Astrocyte (in vitro differentiated cells and primary cell): ENCODE data around the gene TAF1B. TPM values are rescaled to one million over a fixed set of nuclear protein-coding genes. Genes with fewer than 3 reads are reported as not detected.

ENCODE experiments used
- DNase-seq: peaks from one replicate; pipeline ENCODE4 v3.0.0-alpha.2; 2010; ENCODE audit warnings: low read depth
- FAIRE-seq: peaks from 2 replicates; lab custom pipeline; 2011; peaks lifted over from hg19 to GRCh38; lab: Jason Lieb, UNC
- H2AFZ ChIP-seq: 2 replicates; pipeline ENCODE4 v1.6.0; 2012; ENCODE audit warnings: low read depth, low read length, inconsistent platforms
- H3K27ac ChIP-seq: 2 replicates; pipeline ENCODE4 v1.5.1; 2011; ENCODE audit warnings: low read depth, low read length, inconsistent platforms
- H3K27me3 ChIP-seq: 2 replicates; pipeline ENCODE4 v1.6.0; 2011; ENCODE audit warnings: low read length, inconsistent platforms; ENCODE audit not compliant: insufficient read depth
- H3K36me3 ChIP-seq: 2 replicates; pipeline ENCODE4 v1.5.1; 2011; ENCODE audit warnings: low read length, inconsistent platforms; ENCODE audit not compliant: insufficient read depth
- H3K4me1 ChIP-seq: 2 replicates; pipeline ENCODE4 v1.5.1; 2011; ENCODE audit warnings: low read length, inconsistent platforms; ENCODE audit not compliant: insufficient read depth
- H3K4me2 ChIP-seq: 2 replicates; pipeline ENCODE4 v1.6.0; 2012; ENCODE audit warnings: low read length, inconsistent platforms
- H3K4me3 ChIP-seq: 2 replicates; pipeline ENCODE4 v1.5.1; 2011; ENCODE audit warnings: low read depth, mild to moderate bottlenecking, low read length, inconsistent platforms; ENCODE audit not compliant: insufficient read depth
- H3K79me2 ChIP-seq: 2 replicates; pipeline ENCODE4 v1.6.0; 2012; ENCODE audit warnings: mild to moderate bottlenecking, low read length, inconsistent platforms; ENCODE audit not compliant: insufficient read depth
- H3K9ac ChIP-seq: 2 replicates; pipeline ENCODE4 v1.6.0; 2012; ENCODE audit warnings: mild to moderate bottlenecking, low read length, inconsistent platforms
- H3K9me3 ChIP-seq: 2 replicates; pipeline ENCODE4 v1.5.1; 2012; ENCODE audit warnings: low read depth, mild to moderate bottlenecking, low read length, inconsistent platforms; ENCODE audit not compliant: insufficient read depth
- H4K20me1 ChIP-seq: 2 replicates; pipeline ENCODE4 v1.6.0; 2012; ENCODE audit warnings: low read length, inconsistent platforms; ENCODE audit not compliant: insufficient read depth
- H3K27ac Mint-ChIP-seq: one replicate; pipeline ENCODE4 v1.8.0; 2021; ENCODE audit warnings: mild to moderate bottlenecking, mixed read lengths; ENCODE audit not compliant: unreplicated experiment
- H3K27me3 Mint-ChIP-seq: one replicate; pipeline ENCODE4 v1.8.0; 2021; ENCODE audit warnings: low read depth, mixed read lengths; ENCODE audit not compliant: unreplicated experiment
- H3K36me3 Mint-ChIP-seq: one replicate; pipeline ENCODE4 v1.8.0; 2021; ENCODE audit warnings: low read depth, mixed read lengths; ENCODE audit not compliant: unreplicated experiment
- H3K4me1 Mint-ChIP-seq: one replicate; pipeline ENCODE4 v1.8.0; 2021; ENCODE audit warnings: low read depth, mixed read lengths; ENCODE audit not compliant: unreplicated experiment
- H3K4me3 Mint-ChIP-seq: one replicate; pipeline ENCODE4 v1.8.0; 2021; ENCODE audit warnings: mild to moderate bottlenecking, moderate library complexity, mixed read lengths; ENCODE audit not compliant: unreplicated experiment
- H3K9me3 Mint-ChIP-seq: one replicate; pipeline ENCODE4 v1.8.0; 2021; ENCODE audit warnings: mild to moderate bottlenecking, mixed read lengths; ENCODE audit not compliant: unreplicated experiment
- CTCF ChIP-seq: IDR thresholded peaks from 2 replicates; pipeline ENCODE4 v1.5.1; 2011; ENCODE audit warnings: low read depth, mild to moderate bottlenecking, inconsistent platforms, low read length, moderate library complexity; ENCODE audit not compliant: insufficient read depth
- EZH2 ChIP-seq: IDR thresholded peaks from 2 replicates; pipeline ENCODE4 v1.6.1; 2012; ENCODE audit warnings: mild to moderate bottlenecking, low read length, inconsistent platforms; ENCODE audit not compliant: insufficient read depth
- total RNA-seq: library from RNA; stranded (reverse); gene quantifications from 2 replicates; pipeline ENCODE4 v1.2.1, GENCODE V29; 2021

TAF1B gene
- total RNA-seq, 1 donor from 2014 or later: 14.5 TPM

GRCh38 chr2:9807555-9808305, 35.5 kb upstream of the TAF1B start:
- H3K27ac ChIP-seq: no peak overlapping the region
- no peak overlapping the region for H3K9ac ChIP-seq
- H3K36me3 ChIP-seq: no peaks in the 10 kb centered on the region
- DNase-seq (no peak), FAIRE-seq (no peak)
- H3K9me3 Mint-ChIP-seq: peaks cover 4% of the 10 kb centered on the region
- no peaks in the 10 kb centered on the region for H4K20me1 ChIP-seq
- no peaks in the 10 kb centered on the region for H3K9me3 ChIP-seq
- no peak for TF ChIP-seq EZH2
- TF ChIP-seq CTCF: no peak
- H3K36me3 Mint-ChIP-seq: peaks cover 2% of the 10 kb centered on the region
- H3K4me2 ChIP-seq: no peak overlapping the region
- peaks cover 4% of the 10 kb centered on the region for H3K4me1 ChIP-seq
- H2AFZ ChIP-seq: no peak overlapping the region
- H3K4me3 Mint-ChIP-seq: no peak overlapping the region
- peaks cover 5% of the 10 kb centered on the region for H3K4me1 Mint-ChIP-seq
- H3K27ac Mint-ChIP-seq: no peak overlapping the region
- H3K79me2 ChIP-seq: no peaks in the 10 kb centered on the region
- H3K27me3 ChIP-seq: no peaks in the 10 kb centered on the region
- no peak overlapping the region for H3K4me3 ChIP-seq
- H3K27me3 Mint-ChIP-seq: peaks cover 27% of the 10 kb centered on the region

- H3K9me3 ChIP-seq: no peaks in the 10 kb centered on the region
- no peak overlapping the region for H2AFZ ChIP-seq
- DNase-seq: no peak
- H3K4me3 ChIP-seq: no peak overlapping the region
- H3K36me3 Mint-ChIP-seq: peaks cover 2% of the 10 kb centered on the region
- FAIRE-seq: no peak
- H3K9me3 Mint-ChIP-seq: peaks cover 5% of the 10 kb centered on the region
- peaks cover 5% of the 10 kb centered on the region for H3K4me1 Mint-ChIP-seq
- no peaks in the 10 kb centered on the region for H4K20me1 ChIP-seq
- no peak for TF ChIP-seq CTCF
- no peak for TF ChIP-seq EZH2
- H3K27ac Mint-ChIP-seq: no peak overlapping the region
- H3K27me3 Mint-ChIP-seq: peaks cover 30% of the 10 kb centered on the region
- no peak overlapping the region for H3K9ac ChIP-seq
- no peak overlapping the region for H3K4me3 Mint-ChIP-seq
- H3K27me3 ChIP-seq: no peaks in the 10 kb centered on the region
- H3K4me2 ChIP-seq: no peak overlapping the region
- H3K4me1 ChIP-seq: no peaks in the 10 kb centered on the region
- H3K27ac ChIP-seq: no peak overlapping the region
- no peaks in the 10 kb centered on the region for H3K36me3 ChIP-seq
- H3K79me2 ChIP-seq: no peaks in the 10 kb centered on the region
These were observed 34.8 kb upstream of the TAF1B start for GRCh38 chr2:9808334-9809063.

GRCh38 chr2:9809064-9809356, 34.3 kb upstream of the TAF1B start:
- no peak overlapping the region for H3K4me3 Mint-ChIP-seq
- H3K9me3 Mint-ChIP-seq: peaks cover 5% of the 10 kb centered on the region
- H3K27ac ChIP-seq: no peak overlapping the region
- H3K27me3 ChIP-seq: no peaks in the 10 kb centered on the region
- H3K4me2 ChIP-seq: no peak overlapping the region
- H4K20me1 ChIP-seq: no peaks in the 10 kb centered on the region
- peaks cover 5% of the 10 kb centered on the region for H3K4me1 Mint-ChIP-seq
- H3K36me3 Mint-ChIP-seq: peaks cover 2% of the 10 kb centered on the region
- H3K79me2 ChIP-seq: no peaks in the 10 kb centered on the region
- H3K9ac ChIP-seq: no peak overlapping the region
- H2AFZ ChIP-seq: no peak overlapping the region
- peaks cover 4% of the 10 kb centered on the region for H3K4me1 ChIP-seq
- H3K9me3 ChIP-seq: no peaks in the 10 kb centered on the region
- no peaks in the 10 kb centered on the region for H3K36me3 ChIP-seq
- no peak overlapping the region for H3K27ac Mint-ChIP-seq
- FAIRE-seq (no peak), DNase-seq (no peak)
- H3K27me3 Mint-ChIP-seq: peaks cover 30% of the 10 kb centered on the region
- TF ChIP-seq EZH2: no peak
- TF ChIP-seq CTCF: no peak
- no peak overlapping the region for H3K4me3 ChIP-seq
